Vagina (tissue), 2 donors: Measurements from ENCODE around the gene ADGRV1.

Source experiments
- POLR2A ChIP-seq, 2 donors: fragments of 450-650 bp; IDR thresholded peaks; one replicate each; pipeline ENCODE4 v1.6.1; 2017; ENCODE audit warnings: antibody characterized with exemption in 2 of 2, mild to moderate bottlenecking in 2 of 2, moderate library complexity in 2 of 2
- POLR2AphosphoS5 ChIP-seq, 2 donors: sonication (generic); formaldehyde crosslinking; IDR thresholded peaks; one replicate each; pipeline ENCODE4 v1.9.0; 2017; ENCODE audit warnings: antibody characterized with exemption in 2 of 2, mild to moderate bottlenecking in 2 of 2, low read depth in 1 of 2; ENCODE audit not compliant: insufficient read depth in 1 of 2
- TF ChIP-seq, protein P1 (sequence below), 3 experiments: fragments of 450-650 bp in 2 of 3; fragments of 200-600 bp in 1 of 3; sonication (generic) in 1 of 3; IDR thresholded peaks; one replicate each; pipeline ENCODE4 v1.5.1; 2017 to 2019; ENCODE audit warnings: antibody characterized with exemption in 3 of 3, mild to moderate bottlenecking in 2 of 3, moderate library complexity in 2 of 3

GRCh38 chr5:91168859-91169258, 610.3 kb downstream of the ADGRV1 start:
- TF ChIP-seq, protein P1, sequence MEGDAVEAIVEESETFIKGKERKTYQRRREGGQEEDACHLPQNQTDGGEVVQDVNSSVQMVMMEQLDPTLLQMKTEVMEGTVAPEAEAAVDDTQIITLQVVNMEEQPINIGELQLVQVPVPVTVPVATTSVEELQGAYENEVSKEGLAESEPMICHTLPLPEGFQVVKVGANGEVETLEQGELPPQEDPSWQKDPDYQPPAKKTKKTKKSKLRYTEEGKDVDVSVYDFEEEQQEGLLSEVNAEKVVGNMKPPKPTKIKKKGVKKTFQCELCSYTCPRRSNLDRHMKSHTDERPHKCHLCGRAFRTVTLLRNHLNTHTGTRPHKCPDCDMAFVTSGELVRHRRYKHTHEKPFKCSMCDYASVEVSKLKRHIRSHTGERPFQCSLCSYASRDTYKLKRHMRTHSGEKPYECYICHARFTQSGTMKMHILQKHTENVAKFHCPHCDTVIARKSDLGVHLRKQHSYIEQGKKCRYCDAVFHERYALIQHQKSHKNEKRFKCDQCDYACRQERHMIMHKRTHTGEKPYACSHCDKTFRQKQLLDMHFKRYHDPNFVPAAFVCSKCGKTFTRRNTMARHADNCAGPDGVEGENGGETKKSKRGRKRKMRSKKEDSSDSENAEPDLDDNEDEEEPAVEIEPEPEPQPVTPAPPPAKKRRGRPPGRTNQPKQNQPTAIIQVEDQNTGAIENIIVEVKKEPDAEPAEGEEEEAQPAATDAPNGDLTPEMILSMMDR (IDR thresholded peaks at IDR 0.05): no peak
- TF ChIP-seq POLR2AphosphoS5 (IDR thresholded peaks at IDR 0.05; ENCODE audit: insufficient read depth in 1 of 2, low read depth in 1 of 2) (no peak), POLR2A (IDR thresholded peaks at IDR 0.05) (no peak)
